ENCODE measurements around the gene SKI.

GRCh38 chr1:2202008-2202575 lies 26.0 kb upstream of the SKI start:
- TF ChIP-seq TCF12 (IDR thresholded peaks at IDR 0.05; ENCODE audit: low read depth, low read length) = no peak
- no peak for TF ChIP-seq TARDBP (IDR thresholded peaks at IDR 0.05; ENCODE audit: borderline replicate concordance)
- no peak for TF ChIP-seq CTCF (IDR thresholded peaks at IDR 0.05 in 2 of 3, conservative IDR thresholded peaks at IDR 0.05 in 1 of 3; ENCODE audit: control insufficient read depth in 2 of 3, extremely low read depth in 1 of 3, insufficient read depth in 1 of 3, low read depth in 3 of 3, low read length in 3 of 3)
- no peak for TF ChIP-seq SIN3A (IDR thresholded peaks at IDR 0.05; ENCODE audit: low read depth, low read length)
- no peak for TF ChIP-seq EZH2 (IDR thresholded peaks at IDR 0.05; ENCODE audit: borderline replicate concordance, control insufficient read depth, low read depth, low read length)
- TF ChIP-seq TAF1 (IDR thresholded peaks at IDR 0.05; ENCODE audit: borderline replicate concordance, low read depth, low read length) = no peak
- TF ChIP-seq MAX (IDR thresholded peaks at IDR 0.05; ENCODE audit: low read depth, low read length) = no peak
- no peak for TF ChIP-seq SP1 (IDR thresholded peaks at IDR 0.05; ENCODE audit: low read depth, low read length)
- TF ChIP-seq CREB1 (IDR thresholded peaks at IDR 0.05; ENCODE audit: low read depth) = no peak
- no peak for TF ChIP-seq ZNF207 (IDR thresholded peaks at IDR 0.05; ENCODE audit: borderline replicate concordance)
